H1 (cell line): Measurements from ENCODE around the gene VPS51. TPM values are rescaled to one million over a fixed set of nuclear protein-coding genes. Genes with fewer than 3 reads are reported as not detected.

Experiments
- CBX5 ChIP-seq: fragments of 300-800, 300-1000 bp; sonication (generic); IDR thresholded peaks from 2 replicates; pipeline ENCODE4 v1.7.1; 2016; ENCODE audit warnings: antibody characterized with exemption, low read length, low read depth
- CHD2 ChIP-seq: IDR thresholded peaks from 2 replicates; pipeline ENCODE4 v1.6.1; 2012; ENCODE audit warnings: low read length, improper control_type of control experiment
- EZH2 ChIP-seq: fragments of 200-600 bp; sonication (generic); IDR thresholded peaks from 2 replicates; pipeline ENCODE4 v1.7.1; 2012; ENCODE audit warnings: low read depth, mild to moderate bottlenecking, moderate library complexity, low read length, inconsistent platforms; ENCODE audit not compliant: severe bottlenecking
- GABPA ChIP-seq: IDR thresholded peaks from 2 replicates; pipeline ENCODE4 v1.6.1; 2011; ENCODE audit warnings: mild to moderate bottlenecking, low read length, moderate library complexity, borderline replicate concordance; ENCODE audit not compliant: insufficient read depth
- RAD21 ChIP-seq, 2 experiments: IDR thresholded peaks in 1 of 2; conservative IDR thresholded peaks in 1 of 2; 2 replicates each; pipeline ENCODE4 v1.6.1; 2011; ENCODE audit warnings: low read depth in 2 of 2, low read length in 2 of 2, improper control_type of control experiment in 1 of 2, inconsistent platforms in 1 of 2, mild to moderate bottlenecking in 1 of 2, moderate library complexity in 1 of 2
- RXRA ChIP-seq: IDR thresholded peaks from 2 replicates; pipeline ENCODE4 v1.6.1; 2011; ENCODE audit warnings: low read depth, mild to moderate bottlenecking, low read length, moderate library complexity; ENCODE audit not compliant: insufficient read depth
- SIN3A ChIP-seq, 2 experiments: IDR thresholded peaks in 1 of 2; conservative IDR thresholded peaks in 1 of 2; 2 replicates each; pipeline ENCODE4 v1.6.1; 2011 to 2012; ENCODE audit warnings: low read length in 2 of 2, improper control_type of control experiment in 1 of 2, low read depth in 1 of 2, mild to moderate bottlenecking in 1 of 2
- TAF7 ChIP-seq: optimal IDR thresholded peaks from 2 replicates; pipeline ENCODE3; 2011; ENCODE audit warnings: low read depth, mild to moderate bottlenecking, inconsistent platforms, low read length, moderate library complexity, borderline replicate concordance
- polyA plus RNA-seq, 7 experiments: library from polyadenylated mRNA; depleted of rRNA in 3 of 7; stranded (reverse) in 5 of 7; unstranded in 2 of 7; fragments of >200 nt in 5 of 7; fragments of 200-250 nt in 2 of 7; gene quantifications; 1 replicate in 5 of 7; 2 replicates in 1 of 7; 4 replicates in 1 of 7; pipeline versions ENCODE4 v1.2.1 to v1.2.3, GENCODE V29; 2011 to 2013; ENCODE audit warnings: missing spikeins in 2 of 7, mixed read lengths in 2 of 7
- total RNA-seq: library from RNA; stranded (reverse); fragmentation: NEBNext Ultra II Directional; extraction: Animal tissue kit (Norgen Biotek cat#: 25700); gene quantifications from 2 replicates; pipeline ENCODE4 v1.2.1, GENCODE V29; 2021
- TF ChIP-seq, protein P1 (sequence below): fragments of 300-600 bp; sonication (generic); IDR thresholded peaks from 2 replicates; pipeline ENCODE4 v1.7.1; 2012; ENCODE audit warnings: low read length, moderate library complexity, mild to moderate bottlenecking, inconsistent platforms; ENCODE audit not compliant: insufficient replicate concordance

VPS51 gene
- total and polyA plus RNA-seq, 2 of the 8 experiments (the other 6 are each of a cell fraction or from before 2014, with no cell fraction given), result 97.4 to 142 TPM

DNA sequence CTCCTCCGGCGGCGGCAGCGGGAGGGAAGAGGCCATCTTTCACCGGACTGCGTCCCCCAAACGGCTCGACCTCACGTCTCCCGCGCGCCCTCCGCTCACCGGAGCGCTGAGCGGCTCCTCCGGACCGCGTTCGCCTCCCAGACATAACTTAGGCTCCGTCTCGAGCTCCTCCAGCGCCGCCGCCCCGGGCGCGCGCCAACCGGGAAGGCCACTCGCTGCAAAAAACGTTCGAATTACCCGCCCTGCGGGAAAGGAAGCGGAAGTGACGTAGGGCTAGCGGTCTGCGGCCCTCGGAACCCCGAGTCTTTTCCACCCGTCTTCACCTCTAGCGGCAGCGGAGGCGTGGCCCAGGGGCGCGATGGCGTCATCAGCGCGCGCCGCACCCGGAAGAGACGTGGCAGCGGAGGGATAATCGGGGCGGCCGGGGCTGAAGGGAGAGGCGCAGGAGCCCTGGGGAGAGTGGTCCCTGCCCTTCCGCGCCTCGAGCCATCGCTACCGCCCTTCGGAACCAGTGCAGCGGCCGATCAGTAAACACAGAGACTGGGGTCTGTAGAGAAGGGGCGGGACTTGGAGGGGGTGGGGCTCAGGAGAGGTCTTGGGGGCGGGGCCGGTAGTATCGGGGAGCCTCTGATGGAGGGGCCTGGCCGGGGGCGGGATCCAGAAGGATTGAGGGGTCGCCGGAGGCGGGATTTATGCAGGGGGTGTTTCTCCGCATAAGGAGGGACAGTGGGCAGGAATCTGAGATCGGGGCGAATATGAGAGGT, 12.0 kb upstream of the VPS51 start, which contains the start of the genes CDCA5 and ZFPL1 (continued):
- TF ChIP-seq, protein P1, sequence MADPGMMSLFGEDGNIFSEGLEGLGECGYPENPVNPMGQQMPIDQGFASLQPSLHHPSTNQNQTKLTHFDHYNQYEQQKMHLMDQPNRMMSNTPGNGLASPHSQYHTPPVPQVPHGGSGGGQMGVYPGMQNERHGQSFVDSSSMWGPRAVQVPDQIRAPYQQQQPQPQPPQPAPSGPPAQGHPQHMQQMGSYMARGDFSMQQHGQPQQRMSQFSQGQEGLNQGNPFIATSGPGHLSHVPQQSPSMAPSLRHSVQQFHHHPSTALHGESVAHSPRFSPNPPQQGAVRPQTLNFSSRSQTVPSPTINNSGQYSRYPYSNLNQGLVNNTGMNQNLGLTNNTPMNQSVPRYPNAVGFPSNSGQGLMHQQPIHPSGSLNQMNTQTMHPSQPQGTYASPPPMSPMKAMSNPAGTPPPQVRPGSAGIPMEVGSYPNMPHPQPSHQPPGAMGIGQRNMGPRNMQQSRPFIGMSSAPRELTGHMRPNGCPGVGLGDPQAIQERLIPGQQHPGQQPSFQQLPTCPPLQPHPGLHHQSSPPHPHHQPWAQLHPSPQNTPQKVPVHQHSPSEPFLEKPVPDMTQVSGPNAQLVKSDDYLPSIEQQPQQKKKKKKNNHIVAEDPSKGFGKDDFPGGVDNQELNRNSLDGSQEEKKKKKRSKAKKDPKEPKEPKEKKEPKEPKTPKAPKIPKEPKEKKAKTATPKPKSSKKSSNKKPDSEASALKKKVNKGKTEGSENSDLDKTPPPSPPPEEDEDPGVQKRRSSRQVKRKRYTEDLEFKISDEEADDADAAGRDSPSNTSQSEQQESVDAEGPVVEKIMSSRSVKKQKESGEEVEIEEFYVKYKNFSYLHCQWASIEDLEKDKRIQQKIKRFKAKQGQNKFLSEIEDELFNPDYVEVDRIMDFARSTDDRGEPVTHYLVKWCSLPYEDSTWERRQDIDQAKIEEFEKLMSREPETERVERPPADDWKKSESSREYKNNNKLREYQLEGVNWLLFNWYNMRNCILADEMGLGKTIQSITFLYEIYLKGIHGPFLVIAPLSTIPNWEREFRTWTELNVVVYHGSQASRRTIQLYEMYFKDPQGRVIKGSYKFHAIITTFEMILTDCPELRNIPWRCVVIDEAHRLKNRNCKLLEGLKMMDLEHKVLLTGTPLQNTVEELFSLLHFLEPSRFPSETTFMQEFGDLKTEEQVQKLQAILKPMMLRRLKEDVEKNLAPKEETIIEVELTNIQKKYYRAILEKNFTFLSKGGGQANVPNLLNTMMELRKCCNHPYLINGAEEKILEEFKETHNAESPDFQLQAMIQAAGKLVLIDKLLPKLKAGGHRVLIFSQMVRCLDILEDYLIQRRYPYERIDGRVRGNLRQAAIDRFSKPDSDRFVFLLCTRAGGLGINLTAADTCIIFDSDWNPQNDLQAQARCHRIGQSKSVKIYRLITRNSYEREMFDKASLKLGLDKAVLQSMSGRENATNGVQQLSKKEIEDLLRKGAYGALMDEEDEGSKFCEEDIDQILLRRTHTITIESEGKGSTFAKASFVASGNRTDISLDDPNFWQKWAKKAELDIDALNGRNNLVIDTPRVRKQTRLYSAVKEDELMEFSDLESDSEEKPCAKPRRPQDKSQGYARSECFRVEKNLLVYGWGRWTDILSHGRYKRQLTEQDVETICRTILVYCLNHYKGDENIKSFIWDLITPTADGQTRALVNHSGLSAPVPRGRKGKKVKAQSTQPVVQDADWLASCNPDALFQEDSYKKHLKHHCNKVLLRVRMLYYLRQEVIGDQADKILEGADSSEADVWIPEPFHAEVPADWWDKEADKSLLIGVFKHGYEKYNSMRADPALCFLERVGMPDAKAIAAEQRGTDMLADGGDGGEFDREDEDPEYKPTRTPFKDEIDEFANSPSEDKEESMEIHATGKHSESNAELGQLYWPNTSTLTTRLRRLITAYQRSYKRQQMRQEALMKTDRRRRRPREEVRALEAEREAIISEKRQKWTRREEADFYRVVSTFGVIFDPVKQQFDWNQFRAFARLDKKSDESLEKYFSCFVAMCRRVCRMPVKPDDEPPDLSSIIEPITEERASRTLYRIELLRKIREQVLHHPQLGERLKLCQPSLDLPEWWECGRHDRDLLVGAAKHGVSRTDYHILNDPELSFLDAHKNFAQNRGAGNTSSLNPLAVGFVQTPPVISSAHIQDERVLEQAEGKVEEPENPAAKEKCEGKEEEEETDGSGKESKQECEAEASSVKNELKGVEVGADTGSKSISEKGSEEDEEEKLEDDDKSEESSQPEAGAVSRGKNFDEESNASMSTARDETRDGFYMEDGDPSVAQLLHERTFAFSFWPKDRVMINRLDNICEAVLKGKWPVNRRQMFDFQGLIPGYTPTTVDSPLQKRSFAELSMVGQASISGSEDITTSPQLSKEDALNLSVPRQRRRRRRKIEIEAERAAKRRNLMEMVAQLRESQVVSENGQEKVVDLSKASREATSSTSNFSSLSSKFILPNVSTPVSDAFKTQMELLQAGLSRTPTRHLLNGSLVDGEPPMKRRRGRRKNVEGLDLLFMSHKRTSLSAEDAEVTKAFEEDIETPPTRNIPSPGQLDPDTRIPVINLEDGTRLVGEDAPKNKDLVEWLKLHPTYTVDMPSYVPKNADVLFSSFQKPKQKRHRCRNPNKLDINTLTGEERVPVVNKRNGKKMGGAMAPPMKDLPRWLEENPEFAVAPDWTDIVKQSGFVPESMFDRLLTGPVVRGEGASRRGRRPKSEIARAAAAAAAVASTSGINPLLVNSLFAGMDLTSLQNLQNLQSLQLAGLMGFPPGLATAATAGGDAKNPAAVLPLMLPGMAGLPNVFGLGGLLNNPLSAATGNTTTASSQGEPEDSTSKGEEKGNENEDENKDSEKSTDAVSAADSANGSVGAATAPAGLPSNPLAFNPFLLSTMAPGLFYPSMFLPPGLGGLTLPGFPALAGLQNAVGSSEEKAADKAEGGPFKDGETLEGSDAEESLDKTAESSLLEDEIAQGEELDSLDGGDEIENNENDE, result no peak
- TF ChIP-seq EZH2 (no peak), RAD21 (IDR thresholded peaks at IDR 0.05 in 1 of 2, conservative IDR thresholded peaks at IDR 0.05 in 1 of 2; ENCODE audit: low read depth in 2 of 2, low read length in 2 of 2) (0 out of 4 replicates have a peak, but pooled peaks of 1 of the 2 experiments have one; percentile 0), SIN3A (conservative IDR thresholded peaks at IDR 0.05 in 1 of 2, IDR thresholded peaks at IDR 0.05 in 1 of 2; ENCODE audit: low read depth in 1 of 2, low read length in 2 of 2) (peak; percentile 21 to 98; a peak in 2 of 4 replicates), CBX5 (no peak), GABPA (peak; percentile 87), TAF7 (peak; percentile 76), RXRA (no peak), CHD2 (peak; percentile 66)
